Measurements from ENCODE around the gene ZFR2. TPM values are rescaled to one million over a fixed set of nuclear protein-coding genes. Genes with fewer than 3 reads are reported as not detected.

The ZFR2 gene
- polyA plus RNA-seq, 2 of the 4 experiments (the other 2 are of a cell fraction) = 0.14 to 0.30 TPM

GRCh38 chr19:3783660-3784584, 84.9 kb downstream of the ZFR2 start:
- ATAC-seq (peak; percentile 33 to 58; a peak in 3 of 6 replicates), FAIRE-seq (no peak), DNase-seq (ENCODE audit: low read depth in 1 of 2, low spot score in 1 of 2) (peak in 1 of 2 experiments; percentile 39)
- peaks cover 19% of the 10 kb centered on the region for H3K9me3 ChIP-seq
- 0 out of 2 replicates have a peak, but pooled peaks have one; percentile 24 for TF ChIP-seq MAX (IDR thresholded peaks at IDR 0.05)
- TF ChIP-seq ESRRA (IDR thresholded peaks at IDR 0.05; ENCODE audit: borderline replicate concordance, low read length) = no peak
- TF ChIP-seq HOXB5 (CRISPR knock-in tag; IDR thresholded peaks at IDR 0.05) = no peak
- no peak overlapping the region for H3K27ac ChIP-seq
- CTCF ChIA-PET = interaction anchor here (0.6 to 1.3 kb wide), 3 partner anchors 10 to 185 kb away, joined by 3 read pairs; no protein-coding TSS in a partner anchor
- H3K4me3 ChIP-seq = no peak overlapping the region
- H3K4me2 ChIP-seq = no peak overlapping the region; the same call in 2 of the 3 replicates
- 44% methylated on average over 5 of the region's 49 CpGs for WGBS (ENCODE audit: missing lambda C conversion rate)
- POLR2A ChIA-PET = no interaction called here
- peaks cover 9% of the 10 kb centered on the region; the same call in 1 of the 3 replicates for H3K4me1 ChIP-seq

- POLR2A ChIA-PET = no interaction called here
- ATAC-seq (no peak), DNase-seq (ENCODE audit: low read depth in 1 of 2, low spot score in 1 of 2) (no peak), FAIRE-seq (no peak)
- no peak overlapping the region for H3K4me3 ChIP-seq
- H3K4me1 ChIP-seq = peaks cover 9% of the 10 kb centered on the region; the same call in 1 of the 3 replicates
- 65% methylated on average over 5 of the region's 13 CpGs for WGBS (ENCODE audit: missing lambda C conversion rate)
- H3K9me3 ChIP-seq = peaks cover 19% of the 10 kb centered on the region
- CTCF ChIA-PET = interaction anchor here (1.3 kb wide), 1 partner anchor 9 kb away, joined by 3 read pairs; no protein-coding TSS in a partner anchor
- no peak for TF ChIP-seq KDM1A (IDR thresholded peaks at IDR 0.05; ENCODE audit: low read depth)
- no peak for TF ChIP-seq EHF (CRISPR knock-in tag; IDR thresholded peaks at IDR 0.05)
- no peak for TF ChIP-seq HOXA7 (CRISPR knock-in tag; IDR thresholded peaks at IDR 0.05)
- TF ChIP-seq CHD4 (IDR thresholded peaks at IDR 0.05; ENCODE audit: borderline replicate concordance) = no peak
- TF ChIP-seq JUNB (IDR thresholded peaks at IDR 0.05) = no peak
- TF ChIP-seq RNF2 (IDR thresholded peaks at IDR 0.05; ENCODE audit: borderline replicate concordance, low read depth) = no peak
- no peak for TF ChIP-seq ZFP36 (IDR thresholded peaks at IDR 0.05; ENCODE audit: borderline replicate concordance, partially characterized antibody)
- no peak for TF ChIP-seq HMGXB4 (CRISPR knock-in tag; IDR thresholded peaks at IDR 0.05; ENCODE audit: borderline replicate concordance)
- TF ChIP-seq MAX (IDR thresholded peaks at IDR 0.05) = no peak
- TF ChIP-seq PBX3 (IDR thresholded peaks at IDR 0.05) = no peak
- TF ChIP-seq POLR2A (IDR thresholded peaks at IDR 0.05; ENCODE audit: low read length) = no peak
- TF ChIP-seq REST (IDR thresholded peaks at IDR 0.05) = no peak
- TF ChIP-seq HOXB13 (CRISPR knock-in tag; IDR thresholded peaks at IDR 0.05; ENCODE audit: low read depth) = no peak
- TF ChIP-seq USF2 (IDR thresholded peaks at IDR 0.05) = no peak
- TF ChIP-seq RCOR1 (IDR thresholded peaks at IDR 0.05; ENCODE audit: low read depth, low read length) = no peak
- no peak for TF ChIP-seq RFX5 (IDR thresholded peaks at IDR 0.05)
- TF ChIP-seq ESRRA (IDR thresholded peaks at IDR 0.05; ENCODE audit: borderline replicate concordance, low read length) = no peak
- no peak for TF ChIP-seq KDM5A (IDR thresholded peaks at IDR 0.05)
- no peak overlapping the region for H3K27ac ChIP-seq
- H3K4me2 ChIP-seq = no peak overlapping the region
Measured at GRCh38 chr19:3782903-3783302, 85.9 kb downstream of the ZFR2 start.
